H9 (cell line): ENCODE results near the gene SMIM12. TPM values are rescaled to one million over a fixed set of nuclear protein-coding genes. Genes with fewer than 3 reads are reported as not detected.

ENCODE experiments used
- DNase-seq: peaks from one replicate; pipeline ENCODE4 v3.0.0-alpha.2; 2017
- H2AFZ ChIP-seq: one replicate; pipeline ENCODE4 v1.6.1; 2013; ENCODE audit warnings: mild to moderate bottlenecking, low read length, control low read depth, moderate library complexity
- H2AK5ac ChIP-seq: 2 replicates; pipeline ENCODE4 v1.6.1; 2013; ENCODE audit warnings: low read length, control low read depth, mixed read lengths; ENCODE audit not compliant: insufficient read length
- H2BK120ac ChIP-seq: one replicate; pipeline ENCODE4 v1.6.1; 2013; ENCODE audit warnings: low read depth, mild to moderate bottlenecking, low read length, control low read depth, inconsistent platforms; ENCODE audit not compliant: poor library complexity, severe bottlenecking
- H2BK12ac ChIP-seq: 2 replicates; pipeline ENCODE4 v1.6.1; 2013; ENCODE audit warnings: low read length, control low read depth, mixed read lengths, low read depth; ENCODE audit not compliant: insufficient read length
- H2BK15ac ChIP-seq: 2 replicates; pipeline ENCODE4 v1.6.1; 2013; ENCODE audit warnings: low read depth, low read length, control low read depth
- H2BK20ac ChIP-seq: one replicate; pipeline ENCODE4 v1.6.1; 2013; ENCODE audit warnings: low read depth, mild to moderate bottlenecking, low read length, control low read depth, inconsistent platforms; ENCODE audit not compliant: poor library complexity, severe bottlenecking
- H2BK5ac ChIP-seq: 2 replicates; pipeline ENCODE4 v1.6.1; 2013; ENCODE audit warnings: low read length, control low read depth, mixed read lengths; ENCODE audit not compliant: insufficient read length
- H3K14ac ChIP-seq: 2 replicates; pipeline ENCODE4 v1.6.1; 2013; ENCODE audit warnings: low read length, control low read depth; ENCODE audit not compliant: insufficient read depth
- H3K18ac ChIP-seq: 2 replicates; pipeline ENCODE4 v1.6.1; 2013; ENCODE audit warnings: low read depth, mild to moderate bottlenecking, mixed read lengths, low read length, control low read depth; ENCODE audit not compliant: insufficient read length
- H3K23ac ChIP-seq: 2 replicates; pipeline ENCODE4 v1.6.1; 2013; ENCODE audit warnings: low read length, control low read depth, mixed read lengths, low read depth; ENCODE audit not compliant: insufficient read length
- H3K23me2 ChIP-seq: 2 replicates; pipeline ENCODE4 v1.6.1; 2013; ENCODE audit warnings: low read depth, mild to moderate bottlenecking, mixed read lengths, low read length, control low read depth; ENCODE audit not compliant: insufficient read length, poor library complexity, severe bottlenecking
- H3K27ac ChIP-seq: 2 replicates; pipeline ENCODE4 v1.5.1; 2013; ENCODE audit warnings: low read length, control low read depth, mixed read lengths, low read depth; ENCODE audit not compliant: insufficient read length
- H3K27me3 ChIP-seq: 2 replicates; pipeline ENCODE4 v1.6.1; 2013; ENCODE audit warnings: low read length, control low read depth, inconsistent platforms; ENCODE audit not compliant: insufficient read depth
- H3K4ac ChIP-seq: 2 replicates; pipeline ENCODE4 v1.6.1; 2013; ENCODE audit warnings: low read depth, mild to moderate bottlenecking, control low read depth, inconsistent platforms, low read length, moderate library complexity
- H3K4me1 ChIP-seq: 2 replicates; pipeline ENCODE4 v1.6.1; 2013; ENCODE audit warnings: low read length, control low read depth, inconsistent platforms; ENCODE audit not compliant: insufficient read depth
- H3K4me2 ChIP-seq: 2 replicates; pipeline ENCODE4 v1.6.1; 2013; ENCODE audit warnings: low read length, control low read depth, mixed read lengths; ENCODE audit not compliant: insufficient read length, insufficient read depth
- H3K56ac ChIP-seq: 2 replicates; pipeline ENCODE4 v1.6.1; 2013; ENCODE audit warnings: low read depth, mild to moderate bottlenecking, mixed read lengths, low read length, control low read depth; ENCODE audit not compliant: insufficient read length
- H3K79me1 ChIP-seq: 2 replicates; pipeline ENCODE4 v1.6.1; 2013; ENCODE audit warnings: low read depth, mild to moderate bottlenecking, moderate library complexity, low read length, control low read depth, inconsistent platforms; ENCODE audit not compliant: insufficient read depth, poor library complexity, severe bottlenecking
- H3K79me2 ChIP-seq: 2 replicates; pipeline ENCODE4 v1.6.1; 2013; ENCODE audit warnings: low read length, control low read depth, inconsistent platforms; ENCODE audit not compliant: insufficient read depth
- H3K9ac ChIP-seq: 2 replicates; pipeline ENCODE4 v1.6.1; 2013; ENCODE audit warnings: low read length, control low read depth, mixed read lengths; ENCODE audit not compliant: insufficient read length; ENCODE audit errors: extremely low read depth
- H3K9me3 ChIP-seq: one replicate; pipeline ENCODE4 v1.6.1; 2013; ENCODE audit warnings: low read depth, low read length, inconsistent platforms; ENCODE audit not compliant: control insufficient read depth
- H3T11ph ChIP-seq: one replicate; pipeline ENCODE4 v1.6.1; 2013; ENCODE audit warnings: mild to moderate bottlenecking, low read length, control low read depth, inconsistent platforms
- H4K20me1 ChIP-seq: one replicate; pipeline ENCODE4 v1.6.1; 2013; ENCODE audit not compliant: control insufficient read depth, insufficient read length, insufficient read depth
- H4K5ac ChIP-seq: 2 replicates; pipeline ENCODE4 v1.6.1; 2013; ENCODE audit warnings: low read depth, mild to moderate bottlenecking, mixed read lengths, low read length, control low read depth; ENCODE audit not compliant: insufficient read length
- H4K8ac ChIP-seq: replicated peaks from 2 replicates; pipeline ENCODE4 v1.6.1; 2013; ENCODE audit warnings: low read length, control low read depth, mixed read lengths, low read depth; ENCODE audit not compliant: insufficient read length
- H4K91ac ChIP-seq: 2 replicates; pipeline ENCODE4 v1.6.1; 2013; ENCODE audit warnings: low read depth, mild to moderate bottlenecking, moderate library complexity, mixed read lengths, low read length, control low read depth; ENCODE audit not compliant: insufficient read length
- H3K27ac Mint-ChIP-seq, 3 experiments: 2 replicates in 2 of 3; 3 replicates in 1 of 3; pipeline ENCODE4 v1.8.0; 2020 to 2021; ENCODE audit warnings: mixed read lengths in 3 of 3, mild to moderate bottlenecking in 1 of 3, moderate library complexity in 1 of 3
- H3K27me3 Mint-ChIP-seq: 2 replicates; pipeline ENCODE4 v1.8.0; 2021; ENCODE audit warnings: low read depth, mild to moderate bottlenecking, moderate library complexity, mixed read lengths
- H3K36me3 Mint-ChIP-seq, 3 experiments: 2 replicates in 2 of 3; 3 replicates in 1 of 3; pipeline ENCODE4 v1.8.0; 2020 to 2021; ENCODE audit warnings: low read depth in 3 of 3, mixed read lengths in 3 of 3; ENCODE audit not compliant: insufficient read depth in 1 of 3
- H3K4me1 Mint-ChIP-seq, 2 experiments: 2 replicates each; pipeline ENCODE4 v1.8.0; 2020; ENCODE audit warnings: mixed read lengths in 2 of 2
- H3K4me3 Mint-ChIP-seq, 2 experiments: 2 replicates in 1 of 2; 3 replicates in 1 of 2; pipeline ENCODE4 v1.8.0; 2020 to 2021; ENCODE audit warnings: mild to moderate bottlenecking in 2 of 2, mixed read lengths in 2 of 2, moderate library complexity in 1 of 2
- H3K9me3 Mint-ChIP-seq, 2 experiments: 2 replicates in 1 of 2; 3 replicates in 1 of 2; pipeline ENCODE4 v1.8.0; 2020; ENCODE audit warnings: mild to moderate bottlenecking in 2 of 2, mixed read lengths in 2 of 2, moderate library complexity in 1 of 2
- CTCF ChIP-seq: fragments of 200-600 bp; sonication (generic); conservative IDR thresholded peaks from 3 replicates; pipeline ENCODE4 v1.8.0; 2021; ENCODE audit warnings: antibody characterized with exemption, mild to moderate bottlenecking
- WGBS: extraction: QIAGEN DNeasy Blood & Tissue Kit; methylation state at CpG from one replicate; pipeline ENCODE4 v1.1.7; 2013; ENCODE audit warnings: missing lambda C conversion rate, low lambda C conversion rate, mixed read lengths; ENCODE audit not compliant: insufficient read length; ENCODE audit errors: extremely low coverage; 5-methylcytosine and 5-hydroxymethylcytosine counted together
- total RNA-seq: library from RNA; stranded (reverse); gene quantifications from 2 replicates; pipeline ENCODE4 v1.2.1, GENCODE V29; 2021

The SMIM12 gene
- total RNA-seq, 1 experiment from 2014 or later, result 40.9 TPM

- Histone ChIP-seq H4K91ac (no peak overlapping the region), H3K56ac (no peak overlapping the region), H3T11ph (no peak overlapping the region), H3K27me3 (no peaks in the 10 kb centered on the region), H3K18ac (no peak overlapping the region), H3K14ac (no peak overlapping the region), H2AK5ac (no peak overlapping the region), H3K4me1 (peaks cover 6% of the 10 kb centered on the region; the same call in 1 of the 2 replicates), H3K27ac (peak overlapping the region; percentile 19), H3K4ac (no peak overlapping the region), H2BK5ac (no peak overlapping the region), H3K9me3 (no peaks in the 10 kb centered on the region), H2BK15ac (no peak overlapping the region), H2AFZ (no peak overlapping the region), H3K4me2 (no peak overlapping the region), H2BK12ac (no peak overlapping the region), H3K23ac (no peak overlapping the region), H4K20me1 (no peaks in the 10 kb centered on the region), H3K79me1 (no peaks in the 10 kb centered on the region), H3K79me2 (no peaks in the 10 kb centered on the region), H4K5ac (no peak overlapping the region), H2BK120ac (no peak overlapping the region), H3K9ac (no peak overlapping the region), H4K8ac (no peak overlapping the region), H2BK20ac (no peak overlapping the region), H3K23me2 (no peaks in the 10 kb centered on the region)
- H3K9me3 Mint-ChIP-seq, result no peaks in the 10 kb centered on the region
- no peak overlapping the region; a peak in 1 of 5 replicates for H3K4me3 Mint-ChIP-seq
- peak overlapping the region in 2 of 3 experiments; percentile 32 to 61; a peak in 5 of 7 replicates for H3K27ac Mint-ChIP-seq
- H3K27me3 Mint-ChIP-seq, result no peaks in the 10 kb centered on the region; the same call in 1 of the 2 replicates
- DNase-seq, result peak; percentile 57
- TF ChIP-seq CTCF, result no peak
- WGBS, result no CpG with 5 or more reads among the region's 14 CpGs
- H3K4me1 Mint-ChIP-seq, result peaks cover 36 to 46% of the 10 kb centered on the region in 2 experiments
- no peaks in the 10 kb centered on the region; a peak in 1 of 7 replicates for H3K36me3 Mint-ChIP-seq
Measured at GRCh38 chr1:34843392-34844251, 15.9 kb downstream of the SMIM12 start.
